ENCODE data around the gene KAZN.

Gene KAZN

DNA sequence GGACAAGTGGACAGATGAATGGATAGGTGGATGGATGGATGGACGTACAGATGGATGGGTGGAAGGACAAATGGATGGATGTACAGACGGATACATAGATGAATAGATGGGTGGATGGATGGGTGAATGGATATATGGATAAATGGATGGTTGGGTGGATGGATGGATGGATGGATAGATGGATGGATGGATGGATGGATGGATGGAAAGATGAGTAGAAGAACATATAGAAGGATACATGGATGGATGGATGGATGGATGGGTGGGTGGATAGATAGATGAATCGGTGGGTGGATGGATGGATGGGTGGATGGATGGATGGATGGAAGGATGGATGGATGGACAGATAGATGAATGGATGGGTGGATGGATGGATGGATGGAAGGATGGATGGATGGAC, 274.3 kb downstream of the KAZN start:
- no peak overlapping the region for H3K14ac ChIP-seq (ENCODE audit: low read length in 2 of 2)
- H3K4me3 ChIP-seq (ENCODE audit: insufficient read depth in 1 of 2, low read depth in 1 of 2, low read length in 2 of 2): no peak overlapping the region
- H2BK120ac ChIP-seq (ENCODE audit: low read depth, low read length): no peak overlapping the region
- H3K4me2 ChIP-seq (ENCODE audit: low read length, poor library complexity, severe bottlenecking): no peak overlapping the region
- no peak for DNase-seq
- no peak overlapping the region for H2BK5ac ChIP-seq (ENCODE audit: low read depth, low read length, poor library complexity, severe bottlenecking)
- no peak overlapping the region for H3K23ac ChIP-seq (ENCODE audit: low read length in 2 of 2)
- no peak overlapping the region for H4K91ac ChIP-seq (ENCODE audit: low read length)
- H4K8ac ChIP-seq (ENCODE audit: low read length): no peak overlapping the region
- no peak overlapping the region for H3K18ac ChIP-seq (ENCODE audit: low read depth in 1 of 2, low read length in 2 of 2)
- no peak overlapping the region for H3K4ac ChIP-seq (ENCODE audit: low read depth in 1 of 2, low read length in 2 of 2)
- peaks cover 0 to 9% of the 10 kb centered on the region in 2 experiments for H3K27me3 ChIP-seq (ENCODE audit: control insufficient read depth in 1 of 2, insufficient read depth in 1 of 2, low read length in 2 of 2)
- WGBS: 75% methylated on average over 3 of the region's 3 CpGs
- no peaks in the 10 kb centered on the region for H3K9me3 ChIP-seq (ENCODE audit: control insufficient read depth, low read length)
- no peaks in the 10 kb centered on the region for H3K36me3 ChIP-seq (ENCODE audit: control insufficient read depth in 1 of 2, insufficient read depth in 2 of 2, low read depth in 1 of 2, low read length in 2 of 2)
- H3K79me1 ChIP-seq (replicated peaks; ENCODE audit: low read length, poor library complexity, severe bottlenecking): no peaks in the 10 kb centered on the region
- H3K9ac ChIP-seq (ENCODE audit: low read length): no peak overlapping the region
- no peak overlapping the region for H2BK12ac ChIP-seq (ENCODE audit: low read length in 2 of 2)
- no peak overlapping the region for H2AFZ ChIP-seq (ENCODE audit: low read depth, low read length)
- peaks cover 2% of the 10 kb centered on the region for H3K4me1 ChIP-seq (ENCODE audit: control insufficient read depth, insufficient read depth, low read depth, low read length)
- H2AK5ac ChIP-seq (ENCODE audit: low read length, severe bottlenecking): no peak overlapping the region
- H2BK15ac ChIP-seq (ENCODE audit: low read depth, poor library complexity, severe bottlenecking): no peak overlapping the region
- no peak overlapping the region for H3K27ac ChIP-seq (ENCODE audit: low read length, poor library complexity, severe bottlenecking)

DNA sequence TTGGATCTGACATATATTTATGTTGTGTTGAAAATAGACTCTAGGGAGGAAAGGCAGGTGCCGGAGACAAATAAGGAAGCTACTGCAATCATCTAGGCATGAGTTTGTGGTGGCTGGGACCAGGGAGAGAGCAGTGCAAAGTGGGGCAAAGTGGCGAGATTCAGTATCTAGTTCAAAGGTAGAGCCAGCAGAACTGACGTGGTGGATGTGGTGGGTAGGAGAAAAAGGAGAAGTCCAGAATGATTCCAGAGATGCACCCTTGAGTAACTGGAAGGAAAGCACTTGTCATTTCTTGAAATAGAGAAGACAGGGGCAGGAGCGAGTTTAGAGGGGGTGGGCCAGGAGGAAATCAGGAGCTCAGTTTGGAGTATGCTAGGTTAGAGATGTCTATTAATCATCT, 275.2 kb downstream of the KAZN start:
- WGBS: 75% methylated on average over 4 of the region's 4 CpGs
- Histone ChIP-seq H3K27me3 (ENCODE audit: control insufficient read depth in 1 of 2, insufficient read depth in 1 of 2, low read length in 2 of 2) (peaks cover 0 to 9% of the 10 kb centered on the region in 2 experiments), H3K18ac (ENCODE audit: low read depth in 1 of 2, low read length in 2 of 2) (no peak overlapping the region), H3K27ac (ENCODE audit: low read length, poor library complexity, severe bottlenecking) (no peak overlapping the region), H2AK5ac (ENCODE audit: low read length, severe bottlenecking) (no peak overlapping the region), H2BK15ac (ENCODE audit: low read depth, poor library complexity, severe bottlenecking) (no peak overlapping the region), H3K4me1 (ENCODE audit: control insufficient read depth, insufficient read depth, low read depth, low read length) (no peaks in the 10 kb centered on the region), H2AFZ (ENCODE audit: low read depth, low read length) (no peak overlapping the region), H2BK5ac (ENCODE audit: low read depth, low read length, poor library complexity, severe bottlenecking) (no peak overlapping the region), H4K8ac (ENCODE audit: low read length) (no peak overlapping the region), H3K9me3 (ENCODE audit: control insufficient read depth, low read length) (no peaks in the 10 kb centered on the region), H3K36me3 (ENCODE audit: control insufficient read depth in 1 of 2, insufficient read depth in 2 of 2, low read depth in 1 of 2, low read length in 2 of 2) (no peaks in the 10 kb centered on the region), H3K14ac (ENCODE audit: low read length in 2 of 2) (no peak overlapping the region), H3K9ac (ENCODE audit: low read length) (no peak overlapping the region), H2BK120ac (ENCODE audit: low read depth, low read length) (no peak overlapping the region), H3K23ac (ENCODE audit: low read length in 2 of 2) (no peak overlapping the region), H4K91ac (ENCODE audit: low read length) (no peak overlapping the region), H3K4me2 (ENCODE audit: low read length, poor library complexity, severe bottlenecking) (no peak overlapping the region), H3K79me1 (replicated peaks; ENCODE audit: low read length, poor library complexity, severe bottlenecking) (no peaks in the 10 kb centered on the region), H2BK12ac (ENCODE audit: low read length in 2 of 2) (no peak overlapping the region), H3K4me3 (ENCODE audit: insufficient read depth in 1 of 2, low read depth in 1 of 2, low read length in 2 of 2) (no peak overlapping the region), H3K4ac (ENCODE audit: low read depth in 1 of 2, low read length in 2 of 2) (no peak overlapping the region)
- no peak for DNase-seq

DNA sequence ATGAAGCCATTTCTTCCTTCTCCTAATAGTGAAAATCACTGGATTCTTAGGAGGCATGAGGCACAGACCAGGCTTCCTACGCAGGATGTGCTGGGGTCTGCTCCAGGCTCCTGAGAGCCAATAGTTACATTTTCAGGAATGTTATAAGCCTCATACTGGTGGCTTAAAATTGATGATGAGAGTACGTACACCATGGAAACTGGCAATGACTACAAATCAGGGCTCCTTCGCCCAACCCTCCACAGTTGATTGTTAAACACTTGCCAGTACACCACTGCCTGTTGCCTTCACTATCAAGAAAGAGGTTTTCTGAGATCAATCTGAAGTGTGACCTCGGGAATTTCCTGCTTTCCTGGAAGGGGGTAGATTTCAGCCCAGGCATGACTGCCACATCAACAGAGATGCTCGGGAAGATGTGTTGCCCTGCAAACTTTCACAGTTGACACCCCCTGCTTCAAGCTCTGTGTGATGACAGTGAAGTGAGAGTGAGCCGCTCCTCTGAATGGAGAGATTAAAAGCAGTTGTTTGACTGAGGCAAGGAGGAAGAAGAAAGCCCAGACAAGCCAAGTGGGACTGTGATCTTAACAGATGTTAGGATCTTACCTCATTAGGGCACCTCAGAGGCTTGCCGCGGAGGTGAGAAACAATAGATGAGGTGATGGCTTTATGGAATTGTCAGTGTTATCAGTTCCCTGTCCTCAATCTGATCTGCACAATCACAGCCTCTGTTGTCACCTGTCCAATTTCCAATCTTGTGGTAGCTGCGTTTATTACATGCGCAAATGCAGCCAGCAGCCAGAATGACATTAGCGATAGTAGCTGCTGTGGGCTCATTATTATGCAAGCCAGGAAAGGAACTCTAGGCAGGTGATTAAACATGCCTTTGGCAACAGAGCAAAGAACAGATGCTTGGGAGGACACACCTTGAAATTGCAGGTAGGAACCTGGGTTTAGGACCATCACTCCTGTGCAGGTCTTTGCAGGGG, 277.3 kb downstream of the KAZN start:
- Histone ChIP-seq H2AFZ (ENCODE audit: low read depth, low read length) (no peak overlapping the region), H3K36me3 (ENCODE audit: control insufficient read depth in 1 of 2, insufficient read depth in 2 of 2, low read depth in 1 of 2, low read length in 2 of 2) (no peaks in the 10 kb centered on the region), H3K79me1 (replicated peaks; ENCODE audit: low read length, poor library complexity, severe bottlenecking) (no peaks in the 10 kb centered on the region), H3K23ac (ENCODE audit: low read length in 2 of 2) (no peak overlapping the region), H3K27ac (ENCODE audit: low read length, poor library complexity, severe bottlenecking) (no peak overlapping the region), H3K27me3 (ENCODE audit: control insufficient read depth in 1 of 2, insufficient read depth in 1 of 2, low read length in 2 of 2) (peaks cover 0 to 9% of the 10 kb centered on the region in 2 experiments), H4K91ac (ENCODE audit: low read length) (no peak overlapping the region), H4K8ac (ENCODE audit: low read length) (no peak overlapping the region), H3K14ac (ENCODE audit: low read length in 2 of 2) (no peak overlapping the region), H3K4me1 (ENCODE audit: control insufficient read depth, insufficient read depth, low read depth, low read length) (peaks cover 4% of the 10 kb centered on the region), H3K18ac (ENCODE audit: low read depth in 1 of 2, low read length in 2 of 2) (no peak overlapping the region), H3K9me3 (ENCODE audit: control insufficient read depth, low read length) (no peaks in the 10 kb centered on the region), H3K4me3 (ENCODE audit: insufficient read depth in 1 of 2, low read depth in 1 of 2, low read length in 2 of 2) (no peak overlapping the region), H3K9ac (ENCODE audit: low read length) (no peak overlapping the region), H2AK5ac (ENCODE audit: low read length, severe bottlenecking) (no peak overlapping the region), H2BK5ac (ENCODE audit: low read depth, low read length, poor library complexity, severe bottlenecking) (no peak overlapping the region), H2BK12ac (ENCODE audit: low read length in 2 of 2) (no peak overlapping the region), H2BK15ac (ENCODE audit: low read depth, poor library complexity, severe bottlenecking) (no peak overlapping the region), H3K4me2 (ENCODE audit: low read length, poor library complexity, severe bottlenecking) (no peak overlapping the region), H3K4ac (ENCODE audit: low read depth in 1 of 2, low read length in 2 of 2) (no peak overlapping the region), H2BK120ac (ENCODE audit: low read depth, low read length) (no peak overlapping the region)
- WGBS: 32% methylated on average over 11 of the region's 11 CpGs
- no peak for DNase-seq

DNA sequence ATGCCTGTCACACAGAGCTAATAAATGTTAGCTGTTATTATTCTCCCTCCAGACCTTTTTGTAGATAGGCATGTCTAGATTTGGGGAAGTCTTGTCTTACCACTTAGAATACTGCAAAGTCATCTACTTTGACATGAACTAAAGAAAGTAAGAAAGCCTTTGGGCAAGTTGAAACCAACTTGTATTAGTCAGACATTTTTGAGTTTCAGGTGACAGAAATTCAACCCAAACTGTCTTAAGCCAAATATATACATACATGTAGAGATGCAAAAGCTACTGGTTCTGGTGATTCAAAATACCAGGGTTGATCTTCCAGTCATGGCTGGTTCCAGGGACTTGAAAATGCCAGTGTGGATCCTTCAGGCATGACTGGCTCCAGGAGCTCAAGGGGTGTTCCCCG, 278.3 kb downstream of the KAZN start:
- Histone ChIP-seq H3K9ac (ENCODE audit: low read length) (no peak overlapping the region), H2BK5ac (ENCODE audit: low read depth, low read length, poor library complexity, severe bottlenecking) (no peak overlapping the region), H3K9me3 (ENCODE audit: control insufficient read depth, low read length) (no peaks in the 10 kb centered on the region), H3K79me1 (replicated peaks; ENCODE audit: low read length, poor library complexity, severe bottlenecking) (no peaks in the 10 kb centered on the region), H2AK5ac (ENCODE audit: low read length, severe bottlenecking) (no peak overlapping the region), H3K4me2 (ENCODE audit: low read length, poor library complexity, severe bottlenecking) (no peak overlapping the region), H2BK120ac (ENCODE audit: low read depth, low read length) (no peak overlapping the region), H2AFZ (ENCODE audit: low read depth, low read length) (no peak overlapping the region), H3K27ac (ENCODE audit: low read length, poor library complexity, severe bottlenecking) (no peak overlapping the region), H3K4ac (ENCODE audit: low read depth in 1 of 2, low read length in 2 of 2) (no peak overlapping the region), H3K4me1 (ENCODE audit: control insufficient read depth, insufficient read depth, low read depth, low read length) (peaks cover 4% of the 10 kb centered on the region), H2BK15ac (ENCODE audit: low read depth, poor library complexity, severe bottlenecking) (no peak overlapping the region), H3K23ac (ENCODE audit: low read length in 2 of 2) (no peak overlapping the region), H3K18ac (ENCODE audit: low read depth in 1 of 2, low read length in 2 of 2) (no peak overlapping the region), H3K4me3 (ENCODE audit: insufficient read depth in 1 of 2, low read depth in 1 of 2, low read length in 2 of 2) (no peak overlapping the region), H4K91ac (ENCODE audit: low read length) (no peak overlapping the region), H3K27me3 (ENCODE audit: control insufficient read depth in 1 of 2, insufficient read depth in 1 of 2, low read length in 2 of 2) (peaks cover 0 to 9% of the 10 kb centered on the region in 2 experiments), H3K14ac (ENCODE audit: low read length in 2 of 2) (no peak overlapping the region), H4K8ac (ENCODE audit: low read length) (no peak overlapping the region), H2BK12ac (ENCODE audit: low read length in 2 of 2) (no peak overlapping the region), H3K36me3 (ENCODE audit: control insufficient read depth in 1 of 2, insufficient read depth in 2 of 2, low read depth in 1 of 2, low read length in 2 of 2) (no peaks in the 10 kb centered on the region)
- 92% methylated on average over 1 of the region's 1 CpG for WGBS
- DNase-seq: no peak
